ENCODE results near the gene RAB31.

Gene RAB31

DNA sequence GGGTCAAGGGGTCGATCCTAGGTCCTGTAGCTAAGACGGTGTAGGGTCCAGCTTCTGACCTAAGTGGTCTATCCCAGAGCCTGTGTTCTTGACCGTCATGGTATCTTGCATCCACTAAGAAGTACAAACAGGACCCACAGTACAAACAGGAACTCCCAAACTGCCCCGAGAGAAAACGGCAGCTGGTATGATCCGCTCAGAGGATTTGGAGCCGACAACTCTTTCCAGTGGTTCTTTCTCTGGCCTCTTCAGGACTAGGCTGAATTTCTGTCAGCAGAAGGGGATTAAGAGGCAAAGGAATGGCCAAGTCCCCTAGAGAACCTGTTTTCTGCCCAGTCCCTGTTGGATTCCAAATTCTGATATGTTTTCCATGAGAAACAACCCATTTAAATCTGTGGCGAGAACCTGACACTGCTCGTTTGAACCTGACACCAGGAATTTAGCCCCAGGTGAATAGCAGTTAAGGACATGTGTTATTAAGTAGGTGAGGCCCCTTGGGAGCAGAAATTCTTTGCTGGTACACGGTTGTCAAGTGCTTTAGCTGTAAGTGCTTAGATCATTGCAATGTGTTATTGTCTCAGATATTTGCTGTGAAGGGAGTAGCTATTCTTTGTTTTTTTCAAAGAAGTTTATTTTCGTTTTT is 127.1 kb downstream of the RAB31 start:
- Histone ChIP-seq H3K27ac (peak overlapping the region; percentile 87), H3K27me3 (ENCODE audit: insufficient read depth, low read depth, severe bottlenecking) (no peaks in the 10 kb centered on the region), H3K4me3 (ENCODE audit: low read depth, low read length) (peak overlapping the region; percentile 34), H3K36me3 (no peaks in the 10 kb centered on the region), H3K9me3 (ENCODE audit: severe bottlenecking) (peaks cover 2% of the 10 kb centered on the region)
- TF ChIP-seq, protein P1, sequence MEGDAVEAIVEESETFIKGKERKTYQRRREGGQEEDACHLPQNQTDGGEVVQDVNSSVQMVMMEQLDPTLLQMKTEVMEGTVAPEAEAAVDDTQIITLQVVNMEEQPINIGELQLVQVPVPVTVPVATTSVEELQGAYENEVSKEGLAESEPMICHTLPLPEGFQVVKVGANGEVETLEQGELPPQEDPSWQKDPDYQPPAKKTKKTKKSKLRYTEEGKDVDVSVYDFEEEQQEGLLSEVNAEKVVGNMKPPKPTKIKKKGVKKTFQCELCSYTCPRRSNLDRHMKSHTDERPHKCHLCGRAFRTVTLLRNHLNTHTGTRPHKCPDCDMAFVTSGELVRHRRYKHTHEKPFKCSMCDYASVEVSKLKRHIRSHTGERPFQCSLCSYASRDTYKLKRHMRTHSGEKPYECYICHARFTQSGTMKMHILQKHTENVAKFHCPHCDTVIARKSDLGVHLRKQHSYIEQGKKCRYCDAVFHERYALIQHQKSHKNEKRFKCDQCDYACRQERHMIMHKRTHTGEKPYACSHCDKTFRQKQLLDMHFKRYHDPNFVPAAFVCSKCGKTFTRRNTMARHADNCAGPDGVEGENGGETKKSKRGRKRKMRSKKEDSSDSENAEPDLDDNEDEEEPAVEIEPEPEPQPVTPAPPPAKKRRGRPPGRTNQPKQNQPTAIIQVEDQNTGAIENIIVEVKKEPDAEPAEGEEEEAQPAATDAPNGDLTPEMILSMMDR (IDR thresholded peaks at IDR 0.05; ENCODE audit: low read depth, low read length): no peak
- peak; percentile 84 for DNase-seq

DNA sequence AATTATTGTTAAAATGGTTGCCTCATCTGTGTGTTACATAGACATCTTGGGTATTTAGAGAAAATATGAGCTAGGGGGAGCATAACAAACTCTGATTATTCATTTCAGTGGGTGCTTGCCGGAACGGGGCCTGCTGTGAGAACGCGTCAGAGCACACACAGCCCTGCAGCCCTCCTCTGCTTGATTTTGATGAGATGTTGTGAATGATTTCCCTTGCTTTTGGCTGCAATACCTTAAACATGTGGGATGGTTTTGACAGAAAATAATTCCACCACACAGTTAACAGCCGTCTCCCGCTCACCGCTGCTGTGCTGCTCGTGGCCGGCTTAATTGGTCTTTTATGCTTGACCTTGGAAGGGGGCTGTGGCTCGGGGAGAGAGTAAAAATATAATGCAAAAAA is 127.7 kb downstream of the RAB31 start:
- no peak for DNase-seq
- TF ChIP-seq, protein P1 (IDR thresholded peaks at IDR 0.05; ENCODE audit: low read depth, low read length): no peak
- peak overlapping the region; percentile 34 for H3K4me3 ChIP-seq (ENCODE audit: low read depth, low read length)
- peak overlapping the region; percentile 87 for H3K27ac ChIP-seq
- no peaks in the 10 kb centered on the region for H3K36me3 ChIP-seq
- peaks cover 2% of the 10 kb centered on the region for H3K9me3 ChIP-seq (ENCODE audit: severe bottlenecking)
- no peaks in the 10 kb centered on the region for H3K27me3 ChIP-seq (ENCODE audit: insufficient read depth, low read depth, severe bottlenecking)

DNA sequence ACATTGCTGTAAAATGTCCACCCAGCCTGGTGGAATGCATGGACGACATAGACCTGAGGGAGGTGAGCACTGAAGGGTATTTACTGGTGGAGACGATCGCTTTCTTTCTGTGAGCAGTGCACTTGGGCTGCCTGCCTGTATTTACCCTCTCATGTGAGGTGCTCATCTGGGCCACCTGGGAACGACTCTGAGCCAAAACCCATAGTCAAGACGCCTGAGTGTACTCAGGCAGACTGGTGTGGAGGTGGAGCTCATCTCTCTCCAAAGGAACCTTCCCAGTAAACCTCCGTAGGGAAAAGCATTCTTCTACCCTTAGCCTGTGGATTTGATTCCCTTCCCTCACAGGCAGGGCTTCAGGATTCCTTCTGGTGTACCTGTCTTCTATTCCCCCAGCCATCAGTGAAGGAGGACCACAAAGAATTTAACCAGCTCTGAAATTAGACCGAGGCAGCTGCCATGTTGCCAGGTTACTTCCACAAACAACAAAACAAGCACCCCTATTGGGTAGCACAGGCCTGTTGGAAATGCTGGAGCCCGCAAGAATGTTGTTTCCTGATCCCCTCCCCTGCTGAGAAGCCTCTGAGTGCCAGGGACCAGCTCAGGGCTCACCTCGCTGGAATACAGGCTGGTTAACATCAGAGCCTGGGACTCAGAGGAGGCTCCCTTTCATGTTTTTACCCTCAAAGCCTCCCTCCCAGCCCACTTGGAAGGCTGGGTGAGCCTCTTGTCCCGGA is 130.2 kb downstream of the RAB31 start:
- DNase-seq: no peak
- peaks cover 2% of the 10 kb centered on the region for H3K9me3 ChIP-seq (ENCODE audit: severe bottlenecking)
- H3K27me3 ChIP-seq (ENCODE audit: insufficient read depth, low read depth, severe bottlenecking): no peaks in the 10 kb centered on the region
- H3K36me3 ChIP-seq: no peaks in the 10 kb centered on the region
- H3K4me3 ChIP-seq (ENCODE audit: low read depth, low read length): no peak overlapping the region
- TF ChIP-seq, protein P1 (IDR thresholded peaks at IDR 0.05; ENCODE audit: low read depth, low read length): no peak
- H3K27ac ChIP-seq: no peak overlapping the region

DNA sequence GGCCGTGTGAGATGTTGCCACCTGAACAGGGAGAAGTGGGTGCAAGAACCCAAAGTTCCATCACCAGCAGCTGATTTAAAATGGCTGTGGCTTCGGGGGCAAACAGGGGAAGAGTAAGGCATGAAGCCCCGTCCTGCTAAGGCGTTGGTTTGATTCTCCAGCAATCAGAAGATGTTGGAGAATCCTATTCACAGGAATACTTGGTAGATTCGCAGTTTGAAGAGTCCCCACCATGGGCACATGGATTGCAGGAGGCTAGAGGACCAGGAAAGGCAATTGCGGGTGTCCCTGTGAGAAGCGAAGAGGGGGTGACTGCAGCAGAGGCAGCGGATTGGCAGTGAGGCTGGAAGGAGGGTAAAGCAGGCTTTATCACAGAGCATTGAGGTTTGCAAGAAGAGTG is 131.1 kb downstream of the RAB31 start:
- Histone ChIP-seq H3K36me3 (no peaks in the 10 kb centered on the region), H3K27ac (no peak overlapping the region), H3K27me3 (ENCODE audit: insufficient read depth, low read depth, severe bottlenecking) (no peaks in the 10 kb centered on the region), H3K9me3 (ENCODE audit: severe bottlenecking) (peaks cover 2% of the 10 kb centered on the region), H3K4me3 (ENCODE audit: low read depth, low read length) (no peak overlapping the region)
- DNase-seq: no peak
- TF ChIP-seq, protein P1 (IDR thresholded peaks at IDR 0.05; ENCODE audit: low read depth, low read length): no peak

DNA sequence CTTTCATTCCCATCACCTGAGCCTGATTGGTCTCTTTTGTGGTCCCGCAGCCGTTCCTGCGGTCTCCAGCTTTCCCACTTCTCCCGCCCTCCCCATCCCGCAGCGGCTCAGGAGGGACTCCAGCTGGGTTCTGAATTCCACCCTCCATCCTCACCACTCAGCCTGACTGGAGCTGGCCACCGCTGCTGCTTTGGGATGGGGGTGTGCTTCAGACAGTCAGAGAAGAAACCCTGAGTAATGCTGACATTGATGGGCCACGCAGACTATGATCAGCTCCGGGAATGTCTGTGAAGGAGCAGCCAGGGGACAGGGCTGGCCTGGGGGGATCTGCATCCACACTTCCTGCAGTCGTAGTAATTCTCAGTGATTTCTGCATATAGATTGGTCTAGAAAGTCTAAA is 131.8 kb downstream of the RAB31 start:
- no peak for DNase-seq
- H3K27me3 ChIP-seq (ENCODE audit: insufficient read depth, low read depth, severe bottlenecking): no peaks in the 10 kb centered on the region
- peaks cover 2% of the 10 kb centered on the region for H3K9me3 ChIP-seq (ENCODE audit: severe bottlenecking)
- TF ChIP-seq, protein P1 (IDR thresholded peaks at IDR 0.05; ENCODE audit: low read depth, low read length): no peak
- H3K4me3 ChIP-seq (ENCODE audit: low read depth, low read length): no peak overlapping the region
- H3K27ac ChIP-seq: no peak overlapping the region
- H3K36me3 ChIP-seq: no peaks in the 10 kb centered on the region

All from WERI-Rb-1 (cell line).